GM19099 (cell line): ENCODE results near the gene IFNA14.
"Not testable (repeated sequence)": the region's sequence is repeated elsewhere in the genome, so short reads cannot be mapped to it uniquely, and the experiment has no call there.

ENCODE experiments used
- POLR2A ChIP-seq: IDR thresholded peaks from 3 replicates; pipeline ENCODE4 v1.6.1; 2011; ENCODE audit warnings: low read depth; ENCODE audit not compliant: insufficient read length; ENCODE audit errors: extremely low read depth

Gene IFNA14

DNA sequence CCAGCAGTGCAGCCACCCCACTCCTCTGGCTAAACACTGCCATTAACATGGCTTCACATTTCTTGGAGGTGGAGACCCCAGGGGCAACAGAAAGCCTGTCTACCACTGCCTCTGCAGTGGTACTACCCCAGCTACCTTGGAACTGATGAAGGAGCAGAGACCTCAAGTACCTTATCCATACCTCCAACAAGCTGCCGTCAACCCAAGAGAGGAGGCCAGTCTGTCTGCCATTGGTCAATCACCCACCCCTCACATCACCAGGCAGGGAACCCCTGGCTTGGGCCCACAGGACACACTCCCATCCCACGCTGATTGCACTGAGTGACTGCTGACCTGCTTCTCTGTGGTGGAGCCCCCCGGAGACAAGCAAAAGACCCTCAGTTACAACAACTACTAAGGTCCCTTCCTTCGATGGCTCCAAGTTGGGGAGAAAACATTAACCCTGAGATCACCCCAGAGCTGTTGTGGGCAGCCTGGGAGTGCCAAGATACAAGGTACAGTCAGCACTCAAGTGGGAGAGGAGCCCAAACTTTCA, 5.6 kb downstream of the IFNA14 start:
- no peak for TF ChIP-seq POLR2A

DNA sequence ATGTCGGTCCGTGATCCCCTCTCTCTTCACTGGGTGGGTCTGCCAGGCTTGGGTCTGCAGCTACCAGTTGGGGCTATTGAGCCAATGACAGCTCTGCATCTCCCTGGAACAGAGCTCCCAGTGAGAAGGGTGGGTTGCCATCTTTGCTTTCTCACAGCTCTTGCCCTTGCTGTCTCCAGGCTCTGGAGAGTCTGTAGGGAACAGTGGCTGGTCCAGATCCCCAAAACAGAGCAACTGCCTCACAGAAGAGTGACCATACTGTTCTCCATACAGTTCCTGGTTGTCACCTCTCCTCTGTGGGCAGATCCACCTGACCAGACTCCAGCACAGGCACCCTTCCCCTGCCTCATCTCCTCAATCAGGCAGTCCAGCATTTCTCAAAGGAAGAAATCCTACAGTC, 6.5 kb downstream of the IFNA14 start:
- TF ChIP-seq POLR2A, result no peak

- no peak for TF ChIP-seq POLR2A
Observed at GRCh38 chr9:21228122-21228521, 11.7 kb downstream of the IFNA14 start, which contains the start of gene IFNA17. Gene IFNA17 (minus strand): TSS chr9:21228222. CDS start chr9:21228173, 49 bp downstream.

GRCh38 chr9:21217211-21217610, 22.6 kb downstream of the IFNA14 start, which contains the start of gene IFNA16:
Gene IFNA16 (minus strand): TSS chr9:21217311. CDS start chr9:21217305, 6 bp downstream.
- not testable (repeated sequence) for TF ChIP-seq POLR2A

- no peak for TF ChIP-seq POLR2A
Observed at GRCh38 chr9:21210311-21210710, 29.5 kb downstream of the IFNA14 start.

DNA sequence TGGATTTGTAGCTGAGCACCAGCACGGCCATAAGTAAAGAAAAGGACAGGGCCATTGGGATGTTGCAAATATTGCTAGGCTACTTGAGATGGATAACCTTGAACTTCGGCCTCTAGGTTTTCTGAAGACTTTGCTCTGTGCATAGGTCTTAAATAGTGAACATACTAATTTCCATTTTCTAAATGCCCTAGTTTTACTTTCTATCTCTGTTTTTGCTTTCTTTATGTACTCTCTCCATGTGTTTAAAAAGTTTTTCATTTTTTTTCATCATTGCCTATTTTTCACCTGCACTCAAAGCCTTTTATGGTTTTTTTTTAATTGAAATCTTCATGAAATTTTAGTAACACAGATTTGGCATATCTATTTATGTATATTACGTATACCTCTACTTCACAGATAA, 32.8 kb downstream of the IFNA14 start, which contains the start of gene IFNA10:
Gene IFNA10, minus strand, starts transcription at position 101 of the 400 bp plus-strand sequence. Its CDS starts 46 bp downstream, at position 55.
- TF ChIP-seq POLR2A, result not testable (repeated sequence)

- no peak for TF ChIP-seq POLR2A
Observed at GRCh38 chr9:21205204-21205603, 34.6 kb downstream of the IFNA14 start.

- not testable (repeated sequence) for TF ChIP-seq POLR2A
Observed at GRCh38 chr9:21202105-21202504, 37.7 kb downstream of the IFNA14 start, which contains the start of gene IFNA7. Gene IFNA7 (minus strand): TSS chr9:21202205. CDS start chr9:21202165, 40 bp downstream.
